Sigmoid colon (tissue), 4 donors: ENCODE results near the gene ANKRD33B.

ENCODE experiments used
- POLR2AphosphoS5 ChIP-seq, 4 donors: sonication (generic); formaldehyde crosslinking; IDR thresholded peaks; one replicate each; pipeline ENCODE4 v1.6.1; 2017; ENCODE audit warnings: antibody characterized with exemption in 4 of 4
- TF ChIP-seq, protein P1 (sequence below), 4 experiments: fragments of 450-650 bp in 3 of 4; fragments of 200-600 bp in 1 of 4; IDR thresholded peaks; one replicate each; pipeline ENCODE4 v1.5.1; 2016 to 2019; ENCODE audit warnings: antibody characterized with exemption in 4 of 4, mild to moderate bottlenecking in 3 of 4, moderate library complexity in 2 of 4

DNA sequence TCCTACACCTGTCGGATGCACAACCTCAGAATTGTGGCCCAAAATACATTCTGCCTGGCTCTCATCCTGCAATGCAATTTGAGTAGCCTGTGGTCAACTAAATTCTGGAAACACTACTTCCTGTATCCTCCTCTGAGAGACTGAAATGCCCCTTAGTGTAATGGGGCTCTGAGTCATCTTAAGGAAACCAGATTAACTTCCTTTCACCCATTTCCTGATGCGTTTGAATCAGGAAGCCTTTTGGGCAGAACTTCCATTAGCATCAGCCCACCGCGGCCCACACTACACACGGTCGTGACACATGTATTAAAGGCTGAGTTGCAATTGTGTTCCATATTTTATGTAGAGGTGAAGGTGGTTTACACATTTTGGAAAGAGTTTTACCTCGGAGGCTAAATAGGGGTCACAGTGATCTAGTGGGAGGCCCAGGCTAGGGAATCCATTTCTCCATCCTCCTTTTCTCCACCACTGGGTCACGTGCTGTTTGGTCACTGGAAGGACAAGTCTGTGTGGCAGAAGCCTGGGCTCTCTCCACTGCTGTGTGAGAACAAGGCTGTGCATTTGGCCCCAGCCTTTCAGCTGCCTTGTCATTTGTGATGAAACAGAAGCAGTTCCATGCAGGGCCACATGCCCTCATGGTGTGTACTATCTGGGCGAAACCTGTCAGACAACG is 141.2 kb downstream of the ANKRD33B start:
- TF ChIP-seq, protein P1, sequence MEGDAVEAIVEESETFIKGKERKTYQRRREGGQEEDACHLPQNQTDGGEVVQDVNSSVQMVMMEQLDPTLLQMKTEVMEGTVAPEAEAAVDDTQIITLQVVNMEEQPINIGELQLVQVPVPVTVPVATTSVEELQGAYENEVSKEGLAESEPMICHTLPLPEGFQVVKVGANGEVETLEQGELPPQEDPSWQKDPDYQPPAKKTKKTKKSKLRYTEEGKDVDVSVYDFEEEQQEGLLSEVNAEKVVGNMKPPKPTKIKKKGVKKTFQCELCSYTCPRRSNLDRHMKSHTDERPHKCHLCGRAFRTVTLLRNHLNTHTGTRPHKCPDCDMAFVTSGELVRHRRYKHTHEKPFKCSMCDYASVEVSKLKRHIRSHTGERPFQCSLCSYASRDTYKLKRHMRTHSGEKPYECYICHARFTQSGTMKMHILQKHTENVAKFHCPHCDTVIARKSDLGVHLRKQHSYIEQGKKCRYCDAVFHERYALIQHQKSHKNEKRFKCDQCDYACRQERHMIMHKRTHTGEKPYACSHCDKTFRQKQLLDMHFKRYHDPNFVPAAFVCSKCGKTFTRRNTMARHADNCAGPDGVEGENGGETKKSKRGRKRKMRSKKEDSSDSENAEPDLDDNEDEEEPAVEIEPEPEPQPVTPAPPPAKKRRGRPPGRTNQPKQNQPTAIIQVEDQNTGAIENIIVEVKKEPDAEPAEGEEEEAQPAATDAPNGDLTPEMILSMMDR (IDR thresholded peaks at IDR 0.05) = no peak
- TF ChIP-seq POLR2AphosphoS5 (IDR thresholded peaks at IDR 0.05) = no peak
